Endometrium (tissue), 2 donors: ENCODE measurements around the gene SLC24A2.

Experiments used
- FAIRE-seq: peaks from 2 replicates; lab custom pipeline; 2012; peaks lifted over from hg19 to GRCh38; lab: Jason Lieb, UNC
- donor health status: control.
- donor health status: control.

Gene SLC24A2

GRCh38 chr9:19757745-19758144, 31.1 kb downstream of the SLC24A2 start:
- FAIRE-seq = no peak

DNA sequence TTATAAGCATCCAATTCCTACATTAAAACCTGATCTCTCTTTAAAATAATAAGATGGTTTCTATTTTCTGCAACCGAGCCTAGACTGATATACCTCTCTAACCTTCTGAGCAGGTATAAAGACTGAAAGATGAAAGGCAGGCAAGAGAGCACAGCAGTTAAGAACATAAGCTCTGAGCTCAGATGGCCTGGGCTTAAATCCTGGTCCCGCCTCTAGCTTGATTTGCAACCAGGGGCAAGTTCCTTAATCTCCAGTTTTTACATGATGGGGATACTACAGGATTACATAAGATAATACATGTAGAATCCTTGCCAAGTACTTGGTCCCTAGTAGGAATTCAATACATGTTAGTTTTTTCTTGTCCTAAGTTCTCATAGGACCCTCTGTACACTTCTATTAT, 33.9 kb downstream of the SLC24A2 start:
- no peak for FAIRE-seq

GRCh38 chr9:19748278-19749126, 40.3 kb downstream of the SLC24A2 start:
- FAIRE-seq = no peak

- FAIRE-seq = no peak
These were observed 42.6 kb downstream of the SLC24A2 start for GRCh38 chr9:19746223-19746622.

GRCh38 chr9:19741178-19741577, 47.7 kb downstream of the SLC24A2 start:
- no peak for FAIRE-seq
